Activated T-cell treated with anti-CD3 and anti-CD28 coated beads, Interleukin-2, amount 50 U/mL, for 72 hours (primary cell): Measurements from ENCODE around the gene RIOK3. TPM values are rescaled to one million over a fixed set of nuclear protein-coding genes. Genes with fewer than 3 reads are reported as not detected.
"Not testable (repeated sequence)": the region's sequence is repeated elsewhere in the genome, so short reads cannot be mapped to it uniquely, and the experiment has no call there.

Experiments
- ATAC-seq, 2 donors: fragments of 150-1000 bp; cut with Tn5 transposase; replicated peaks in 1 of 2; 2 replicates each; pipeline ENCODE4 v1.10.0; 2021; ENCODE audit warnings: moderate library complexity in 2 of 2, mild to moderate bottlenecking in 1 of 2
- DNase-seq, 2 donors: peaks; one replicate each; pipeline ENCODE4 v3.0.0; 2021 to 2022; ENCODE audit warnings: mixed read lengths in 1 of 2
- H3K27ac Mint-ChIP-seq: one replicate; pipeline ENCODE4 v1.8.0; 2022; ENCODE audit warnings: mild to moderate bottlenecking, moderate library complexity, mixed read lengths
- H3K27me3 Mint-ChIP-seq: one replicate; pipeline ENCODE4 v1.8.0; 2022; ENCODE audit warnings: low read depth, mixed read lengths
- H3K36me3 Mint-ChIP-seq, 2 donors: one replicate each; pipeline ENCODE4 v1.8.0; 2022; ENCODE audit warnings: mixed read lengths in 2 of 2, mild to moderate bottlenecking in 1 of 2; ENCODE audit not compliant: insufficient read depth in 2 of 2
- H3K4me1 Mint-ChIP-seq: one replicate; pipeline ENCODE4 v1.8.0; 2022; ENCODE audit warnings: low read depth, mixed read lengths
- H3K4me3 Mint-ChIP-seq, 2 donors: one replicate each; pipeline ENCODE4 v1.8.0; 2022; ENCODE audit warnings: mild to moderate bottlenecking in 2 of 2, mixed read lengths in 2 of 2, moderate library complexity in 2 of 2
- H3K9me3 Mint-ChIP-seq, 2 donors: one replicate each; pipeline ENCODE4 v1.8.0; 2022; ENCODE audit warnings: mixed read lengths in 2 of 2
- total RNA-seq, 2 donors: library from RNA; stranded (reverse); gene quantifications; one replicate each; pipeline ENCODE4 v1.2.3, GENCODE V29; 2022

Gene RIOK3
- total RNA-seq, 2 donors from 2014 or later, result 75.9 to 95.8 TPM

- not testable (repeated sequence) for H3K4me3 Mint-ChIP-seq, H3K9me3 Mint-ChIP-seq, H3K36me3 Mint-ChIP-seq, DNase-seq, H3K27me3 Mint-ChIP-seq, H3K27ac Mint-ChIP-seq, ATAC-seq
- H3K4me1 Mint-ChIP-seq, result peaks cover 21% of the 10 kb centered on the region
Measured at GRCh38 chr18:23489586-23489985, 36.5 kb downstream of the RIOK3 start.

- H3K9me3 Mint-ChIP-seq, result peaks cover 0 to 1% of the 10 kb centered on the region in 2 donors
- ATAC-seq (no peak), DNase-seq (no peak)
- H3K27ac Mint-ChIP-seq, result no peak overlapping the region
- no peak overlapping the region for H3K4me3 Mint-ChIP-seq
- H3K36me3 Mint-ChIP-seq, result peaks cover 0 to 1% of the 10 kb centered on the region in 2 donors
- H3K4me1 Mint-ChIP-seq, result peaks cover 14% of the 10 kb centered on the region
- H3K27me3 Mint-ChIP-seq, result no peaks in the 10 kb centered on the region
Measured at GRCh38 chr18:23493654-23494053, 40.6 kb downstream of the RIOK3 start.

GRCh38 chr18:23494992-23495391 lies 41.9 kb downstream of the RIOK3 start:
- DNase-seq (no peak), ATAC-seq (no peak)
- peaks cover 0 to 1% of the 10 kb centered on the region in 2 donors for H3K36me3 Mint-ChIP-seq
- no peaks in the 10 kb centered on the region for H3K27me3 Mint-ChIP-seq
- no peak overlapping the region for H3K27ac Mint-ChIP-seq
- peaks cover 17% of the 10 kb centered on the region for H3K4me1 Mint-ChIP-seq
- H3K9me3 Mint-ChIP-seq, result peaks cover 0 to 1% of the 10 kb centered on the region in 2 donors
- H3K4me3 Mint-ChIP-seq, result no peak overlapping the region

GRCh38 chr18:23495723-23496440 lies 42.8 kb downstream of the RIOK3 start:
- Mint-ChIP-seq H3K27me3 (no peaks in the 10 kb centered on the region), H3K4me1 (peaks cover 17% of the 10 kb centered on the region), H3K27ac (no peak overlapping the region), H3K36me3 (peaks cover 0 to 1% of the 10 kb centered on the region in 2 donors), H3K9me3 (peaks cover 0 to 1% of the 10 kb centered on the region in 2 donors), H3K4me3 (no peak overlapping the region)
- no peak for ATAC-seq
- DNase-seq, result no peak

GRCh38 chr18:23498117-23498516 lies 45.0 kb downstream of the RIOK3 start:
- H3K9me3 Mint-ChIP-seq, result no peaks in the 10 kb centered on the region
- H3K4me1 Mint-ChIP-seq, result peaks cover 32% of the 10 kb centered on the region
- H3K27me3 Mint-ChIP-seq, result no peaks in the 10 kb centered on the region

GRCh38 chr18:23498877-23499276 lies 45.8 kb downstream of the RIOK3 start:
- peaks cover 0 to 3% of the 10 kb centered on the region in 2 donors for H3K36me3 Mint-ChIP-seq
- peaks cover 32% of the 10 kb centered on the region for H3K4me1 Mint-ChIP-seq
- ATAC-seq (peak; percentile 31 to 40), DNase-seq (peak; percentile 76 to 79)
- H3K27me3 Mint-ChIP-seq, result no peaks in the 10 kb centered on the region
- H3K9me3 Mint-ChIP-seq, result no peaks in the 10 kb centered on the region
- H3K4me3 Mint-ChIP-seq, result no peak overlapping the region
- H3K27ac Mint-ChIP-seq, result no peak overlapping the region

More at GRCh38 chr18:23498117-23498516, 45.0 kb downstream of the RIOK3 start:
- H3K27ac Mint-ChIP-seq, result no peak overlapping the region
- H3K36me3 Mint-ChIP-seq, result no peaks in the 10 kb centered on the region
- no peak for ATAC-seq
- no peak for DNase-seq
- H3K4me3 Mint-ChIP-seq, result no peak overlapping the region

- DNase-seq (no peak), ATAC-seq (no peak)
- Mint-ChIP-seq H3K4me3 (no peak overlapping the region), H3K27me3 (no peaks in the 10 kb centered on the region), H3K27ac (no peak overlapping the region), H3K9me3 (no peaks in the 10 kb centered on the region), H3K36me3 (peaks cover 0 to 5% of the 10 kb centered on the region in 2 donors), H3K4me1 (peaks cover 36% of the 10 kb centered on the region)
Measured at GRCh38 chr18:23499291-23499781, 46.2 kb downstream of the RIOK3 start.

GRCh38 chr18:23501626-23502025 lies 48.5 kb downstream of the RIOK3 start:
- DNase-seq (no peak), ATAC-seq (no peak)
- no peaks in the 10 kb centered on the region for H3K27me3 Mint-ChIP-seq
- H3K4me1 Mint-ChIP-seq, result peaks cover 53% of the 10 kb centered on the region
- peak overlapping the region; percentile 38 to 59 for H3K4me3 Mint-ChIP-seq
- no peak overlapping the region for H3K27ac Mint-ChIP-seq
- H3K9me3 Mint-ChIP-seq, result no peaks in the 10 kb centered on the region
- peaks cover 7 to 8% of the 10 kb centered on the region in 2 donors for H3K36me3 Mint-ChIP-seq

- ATAC-seq, result no peak
- peak overlapping the region; percentile 87 for H3K27ac Mint-ChIP-seq
- no peaks in the 10 kb centered on the region for H3K9me3 Mint-ChIP-seq
- peaks cover 10 to 13% of the 10 kb centered on the region in 2 donors for H3K36me3 Mint-ChIP-seq
- peak overlapping the region; percentile 86 to 91 for H3K4me3 Mint-ChIP-seq
- no peak for DNase-seq
- no peaks in the 10 kb centered on the region for H3K27me3 Mint-ChIP-seq
- H3K4me1 Mint-ChIP-seq, result peaks cover 53% of the 10 kb centered on the region
Measured at GRCh38 chr18:23502516-23503037, 49.5 kb downstream of the RIOK3 start.

GRCh38 chr18:23503038-23503962 lies 50.2 kb downstream of the RIOK3 start, which contains the start of gene RMC1:
TSS of gene RMC1 (plus strand) at chr18:23503511. CDS start at chr18:23503619, 108 bp downstream.
- ATAC-seq (peak; percentile 92 to 95), DNase-seq (peak; percentile 98 to 100)
- Mint-ChIP-seq H3K27ac (peak within 1 kb of the TSS; percentile 98), H3K36me3 (peaks cover 10 to 13% of the 10 kb centered on the region in 2 donors), H3K9me3 (no peaks in the 10 kb centered on the region), H3K4me3 (peak within 1 kb of the TSS; percentile 93 to 99), H3K27me3 (no peaks in the 10 kb centered on the region), H3K4me1 (peaks cover 54% of the 10 kb centered on the region)

- no peak for ATAC-seq
- no peaks in the 10 kb centered on the region for H3K9me3 Mint-ChIP-seq
- H3K4me1 Mint-ChIP-seq, result peaks cover 51% of the 10 kb centered on the region
- DNase-seq, result peak in 1 of 2 donors; percentile 19
- no peaks in the 10 kb centered on the region for H3K27me3 Mint-ChIP-seq
- peaks cover 10 to 15% of the 10 kb centered on the region in 2 donors for H3K36me3 Mint-ChIP-seq
- peak overlapping the region; percentile 98 for H3K27ac Mint-ChIP-seq
- peak overlapping the region; percentile 93 to 99 for H3K4me3 Mint-ChIP-seq
Measured at GRCh38 chr18:23503963-23504344, 50.9 kb downstream of the RIOK3 start.

- Mint-ChIP-seq H3K27ac (peak overlapping the region; percentile 98), H3K4me3 (peak overlapping the region; percentile 93 to 99), H3K27me3 (no peaks in the 10 kb centered on the region), H3K36me3 (peaks cover 10 to 15% of the 10 kb centered on the region in 2 donors), H3K4me1 (peaks cover 50% of the 10 kb centered on the region), H3K9me3 (no peaks in the 10 kb centered on the region)
- ATAC-seq (peak in 1 of 2 donors; percentile 17), DNase-seq (no peak)
Measured at GRCh38 chr18:23504720-23505119, 51.6 kb downstream of the RIOK3 start.
